HL-60 (cell line): Measurements from ENCODE around the gene IGFBP3.

Source experiments
- POLR2AphosphoS5 ChIP-seq: IDR thresholded peaks from 2 replicates; pipeline ENCODE4 v1.6.1; 2012; ENCODE audit warnings: low read depth
- TF ChIP-seq, protein P1 (sequence below): IDR thresholded peaks from one replicate; pipeline ENCODE4 v1.5.1; 2011; ENCODE audit warnings: low read length, control low read depth, inconsistent platforms; ENCODE audit not compliant: insufficient read depth
- TF ChIP-seq, protein P2 (sequence below): IDR thresholded peaks from 2 replicates; pipeline ENCODE4 v1.6.1; 2012; ENCODE audit warnings: low read depth; ENCODE audit not compliant: insufficient replicate concordance

DNA sequence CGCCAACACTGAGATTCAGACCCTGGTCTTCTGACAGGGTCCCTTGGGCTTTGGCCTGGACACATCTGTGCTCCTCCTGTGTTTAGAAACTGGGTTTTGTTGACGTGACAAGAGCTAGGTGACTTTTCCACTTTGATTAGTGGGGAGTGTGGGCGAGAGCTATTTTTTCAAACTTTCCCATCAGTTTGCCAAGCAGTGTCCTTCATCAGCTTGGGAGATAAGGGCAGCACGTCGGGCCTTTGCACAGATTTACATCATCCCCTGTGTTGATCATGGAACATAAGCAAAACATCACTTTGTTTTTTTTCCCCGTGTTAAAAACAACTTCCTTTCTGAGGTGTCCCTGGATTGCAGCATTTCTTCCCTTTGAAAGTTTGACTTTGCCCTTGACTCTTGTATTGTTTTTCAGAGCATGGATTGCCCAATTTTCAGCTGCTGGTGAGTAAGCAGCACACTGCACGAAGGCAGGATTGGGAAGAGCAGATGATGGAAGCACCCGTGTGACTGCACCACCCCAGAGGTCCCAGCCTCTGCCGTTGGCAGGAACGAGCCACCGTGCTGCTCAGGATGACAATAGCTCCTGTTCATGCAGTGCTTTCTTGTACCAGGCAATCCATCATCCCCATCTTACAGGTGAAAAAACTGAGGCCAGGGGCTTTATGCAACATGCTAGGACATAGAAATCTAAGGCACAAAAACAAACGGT is 39.2 kb downstream of the IGFBP3 start:
- TF ChIP-seq, protein P1, sequence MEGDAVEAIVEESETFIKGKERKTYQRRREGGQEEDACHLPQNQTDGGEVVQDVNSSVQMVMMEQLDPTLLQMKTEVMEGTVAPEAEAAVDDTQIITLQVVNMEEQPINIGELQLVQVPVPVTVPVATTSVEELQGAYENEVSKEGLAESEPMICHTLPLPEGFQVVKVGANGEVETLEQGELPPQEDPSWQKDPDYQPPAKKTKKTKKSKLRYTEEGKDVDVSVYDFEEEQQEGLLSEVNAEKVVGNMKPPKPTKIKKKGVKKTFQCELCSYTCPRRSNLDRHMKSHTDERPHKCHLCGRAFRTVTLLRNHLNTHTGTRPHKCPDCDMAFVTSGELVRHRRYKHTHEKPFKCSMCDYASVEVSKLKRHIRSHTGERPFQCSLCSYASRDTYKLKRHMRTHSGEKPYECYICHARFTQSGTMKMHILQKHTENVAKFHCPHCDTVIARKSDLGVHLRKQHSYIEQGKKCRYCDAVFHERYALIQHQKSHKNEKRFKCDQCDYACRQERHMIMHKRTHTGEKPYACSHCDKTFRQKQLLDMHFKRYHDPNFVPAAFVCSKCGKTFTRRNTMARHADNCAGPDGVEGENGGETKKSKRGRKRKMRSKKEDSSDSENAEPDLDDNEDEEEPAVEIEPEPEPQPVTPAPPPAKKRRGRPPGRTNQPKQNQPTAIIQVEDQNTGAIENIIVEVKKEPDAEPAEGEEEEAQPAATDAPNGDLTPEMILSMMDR: no peak
- TF ChIP-seq, protein P2, sequence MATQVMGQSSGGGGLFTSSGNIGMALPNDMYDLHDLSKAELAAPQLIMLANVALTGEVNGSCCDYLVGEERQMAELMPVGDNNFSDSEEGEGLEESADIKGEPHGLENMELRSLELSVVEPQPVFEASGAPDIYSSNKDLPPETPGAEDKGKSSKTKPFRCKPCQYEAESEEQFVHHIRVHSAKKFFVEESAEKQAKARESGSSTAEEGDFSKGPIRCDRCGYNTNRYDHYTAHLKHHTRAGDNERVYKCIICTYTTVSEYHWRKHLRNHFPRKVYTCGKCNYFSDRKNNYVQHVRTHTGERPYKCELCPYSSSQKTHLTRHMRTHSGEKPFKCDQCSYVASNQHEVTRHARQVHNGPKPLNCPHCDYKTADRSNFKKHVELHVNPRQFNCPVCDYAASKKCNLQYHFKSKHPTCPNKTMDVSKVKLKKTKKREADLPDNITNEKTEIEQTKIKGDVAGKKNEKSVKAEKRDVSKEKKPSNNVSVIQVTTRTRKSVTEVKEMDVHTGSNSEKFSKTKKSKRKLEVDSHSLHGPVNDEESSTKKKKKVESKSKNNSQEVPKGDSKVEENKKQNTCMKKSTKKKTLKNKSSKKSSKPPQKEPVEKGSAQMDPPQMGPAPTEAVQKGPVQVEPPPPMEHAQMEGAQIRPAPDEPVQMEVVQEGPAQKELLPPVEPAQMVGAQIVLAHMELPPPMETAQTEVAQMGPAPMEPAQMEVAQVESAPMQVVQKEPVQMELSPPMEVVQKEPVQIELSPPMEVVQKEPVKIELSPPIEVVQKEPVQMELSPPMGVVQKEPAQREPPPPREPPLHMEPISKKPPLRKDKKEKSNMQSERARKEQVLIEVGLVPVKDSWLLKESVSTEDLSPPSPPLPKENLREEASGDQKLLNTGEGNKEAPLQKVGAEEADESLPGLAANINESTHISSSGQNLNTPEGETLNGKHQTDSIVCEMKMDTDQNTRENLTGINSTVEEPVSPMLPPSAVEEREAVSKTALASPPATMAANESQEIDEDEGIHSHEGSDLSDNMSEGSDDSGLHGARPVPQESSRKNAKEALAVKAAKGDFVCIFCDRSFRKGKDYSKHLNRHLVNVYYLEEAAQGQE: no peak
- no peak for TF ChIP-seq POLR2AphosphoS5
